HG02642 (cell line): ENCODE measurements around the gene NCOA3.
"Not testable (repeated sequence)": the region's sequence is repeated elsewhere in the genome, so short reads cannot be mapped to it uniquely, and the experiment has no call there.

Source experiments
- ATAC-seq: cut with Tn5 transposase; IDR thresholded peaks from one replicate; pipeline ENCODE4 v1.9.1; 2021; ENCODE audit warnings: mild to moderate bottlenecking; ENCODE audit not compliant: unreplicated experiment, poor library complexity

Gene NCOA3

DNA sequence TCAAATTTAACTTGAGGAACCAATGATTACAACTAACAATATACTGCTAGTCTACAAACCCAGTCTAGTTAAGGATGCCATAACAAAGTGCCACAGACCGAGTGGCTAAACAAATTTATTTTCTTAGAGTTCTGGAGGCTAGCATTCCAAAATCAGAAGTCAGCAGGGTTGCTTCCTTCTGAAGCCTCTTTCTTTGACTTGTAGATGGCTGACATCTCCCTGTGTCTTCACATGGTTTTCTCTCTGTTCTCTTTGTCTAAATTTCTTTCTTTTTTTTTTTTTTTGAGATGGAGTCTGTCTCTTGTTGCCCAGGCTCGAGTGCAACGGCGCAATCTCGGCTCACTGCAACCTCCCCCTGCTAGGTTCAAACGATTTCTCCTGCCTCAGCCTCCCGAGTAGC lies 56.1 kb downstream of the NCOA3 start:
- no peak for ATAC-seq

DNA sequence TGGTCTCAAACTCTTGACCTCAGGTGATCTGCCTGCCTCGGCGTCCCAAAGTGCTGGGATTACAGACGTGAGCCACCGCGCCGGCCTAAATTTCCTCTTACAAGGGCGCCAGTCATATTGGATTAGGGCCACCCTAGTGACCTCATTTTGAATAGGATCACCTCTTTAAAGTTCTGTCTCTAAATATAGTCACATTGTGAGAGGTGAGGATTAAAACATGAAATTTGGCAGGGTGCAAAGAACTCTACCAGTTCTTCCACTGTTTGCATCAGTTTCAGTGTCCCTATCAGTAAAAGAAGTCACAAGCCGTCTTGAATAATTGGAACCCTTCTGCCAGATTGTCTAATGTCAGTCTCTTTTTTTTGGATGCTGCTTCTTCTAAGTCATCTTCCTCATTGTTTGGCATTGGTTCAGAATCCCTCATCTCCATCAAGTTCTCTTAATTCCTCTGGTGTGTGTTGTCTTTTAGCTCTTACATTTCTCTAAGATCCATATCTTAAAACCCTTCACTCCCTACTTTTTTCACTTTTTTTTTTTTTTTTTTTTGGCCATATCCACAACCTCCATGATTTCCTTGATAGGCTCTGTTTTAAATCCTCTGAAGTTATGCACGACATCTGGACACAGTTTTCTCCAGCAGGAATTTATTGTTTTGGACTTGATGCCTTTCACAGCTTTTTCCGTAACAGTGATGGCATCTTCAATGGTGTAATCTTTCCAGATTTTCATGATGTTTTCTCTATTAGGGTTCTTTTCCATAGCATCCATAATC lies 56.8 kb downstream of the NCOA3 start:
- ATAC-seq = no peak

DNA sequence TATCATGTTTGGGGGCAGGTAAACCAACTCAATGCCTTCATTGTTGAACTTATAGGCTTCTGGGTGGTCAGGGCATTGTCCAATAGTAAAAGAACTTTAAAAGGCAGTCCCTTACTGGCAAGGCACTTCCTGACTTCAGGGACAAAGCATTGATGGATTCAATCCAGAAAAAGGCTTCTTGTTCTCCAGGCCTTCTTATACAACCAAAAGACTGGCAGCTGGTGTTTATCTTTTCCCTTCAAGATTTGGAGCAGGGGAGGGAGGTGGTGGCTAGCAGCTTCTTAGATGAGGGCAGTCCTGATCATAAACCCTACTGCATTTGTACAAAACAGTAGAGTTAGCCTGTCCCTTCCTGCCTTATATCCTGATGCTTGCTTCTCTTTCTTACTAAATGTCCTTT lies 57.5 kb downstream of the NCOA3 start:
- no peak for ATAC-seq

DNA sequence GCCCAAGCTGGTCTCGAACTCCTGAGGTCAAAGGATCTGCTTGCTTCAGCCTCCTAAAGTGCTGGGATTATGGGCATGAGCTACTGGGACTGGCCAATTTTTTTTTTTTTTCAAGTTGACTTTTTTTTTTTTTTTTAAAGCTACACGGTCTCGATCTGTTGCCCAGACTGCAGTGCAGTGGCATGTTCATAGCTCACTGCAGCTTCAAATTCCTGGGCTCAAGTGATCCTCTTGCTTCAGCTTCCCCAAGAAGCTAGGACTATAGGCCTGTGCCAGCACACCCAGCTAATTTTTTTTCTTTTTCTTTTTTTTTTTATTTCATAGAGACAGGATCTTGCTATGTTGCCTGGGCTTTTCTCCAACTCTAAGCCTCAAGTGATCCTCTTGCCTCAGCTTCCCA lies 59.5 kb downstream of the NCOA3 start:
- no peak for ATAC-seq

DNA sequence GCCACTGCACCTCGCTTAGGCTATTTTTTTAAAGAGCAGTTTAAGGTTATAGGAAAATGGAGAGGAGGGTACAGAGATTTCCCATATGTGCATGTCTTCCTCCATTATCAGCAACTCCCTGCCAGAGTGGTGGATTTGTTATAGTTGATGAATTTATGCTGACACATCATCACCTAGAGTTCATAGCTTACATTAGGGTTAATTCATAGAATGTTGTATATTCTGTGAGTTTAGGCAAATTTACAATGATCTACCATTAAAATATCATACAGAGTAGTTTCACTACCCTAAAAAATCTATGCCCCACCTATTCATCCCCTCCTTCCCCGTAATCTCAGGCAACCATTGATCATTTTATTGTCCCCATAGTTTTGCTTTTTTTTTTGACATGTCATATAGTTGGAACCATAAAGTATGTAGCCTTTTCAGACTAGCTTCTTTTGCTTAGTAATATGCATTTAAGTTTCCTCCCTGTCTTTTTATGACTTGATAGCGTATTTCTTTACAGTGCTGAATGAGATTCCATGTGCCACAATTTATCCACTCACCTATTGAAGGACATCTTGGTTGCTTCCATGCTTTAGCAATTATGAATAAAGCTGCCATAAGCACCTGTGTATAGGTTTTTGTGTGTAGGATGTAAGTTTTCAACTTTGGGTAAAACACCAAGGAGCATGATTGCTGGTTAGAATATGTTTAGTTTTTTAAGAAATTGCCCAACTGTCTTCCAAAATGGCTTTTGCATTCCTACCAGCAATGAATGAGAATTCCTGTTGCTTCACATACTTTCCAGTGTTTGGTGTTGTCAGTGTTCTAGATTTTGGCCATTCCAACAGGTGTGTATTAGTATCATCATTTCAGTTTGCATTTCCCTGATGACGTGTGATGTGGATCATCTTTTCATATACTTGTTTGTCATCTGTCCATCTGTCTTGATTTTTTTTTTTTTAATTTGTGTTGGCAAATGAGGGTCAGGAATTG lies 60.2 kb downstream of the NCOA3 start:
- ATAC-seq = no peak

DNA sequence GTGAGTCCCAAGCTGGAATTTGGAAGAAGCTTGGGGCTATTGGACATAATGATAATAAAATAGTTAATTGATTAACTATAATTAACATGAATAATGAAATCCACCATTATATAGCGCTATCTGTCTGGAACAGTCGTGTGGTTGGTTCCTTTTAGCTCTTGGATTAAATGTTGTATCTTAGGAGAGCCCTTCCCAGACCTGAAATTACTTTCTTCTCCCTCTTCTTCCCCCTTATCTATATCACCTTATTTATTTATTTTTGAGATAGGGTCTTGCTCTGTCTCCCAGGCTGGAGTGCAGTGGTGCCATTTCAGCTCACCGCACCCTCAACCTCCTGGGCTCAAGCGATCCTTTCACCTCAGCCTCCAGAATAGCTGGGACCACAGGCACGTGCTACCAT lies 64.6 kb downstream of the NCOA3 start:
- ATAC-seq = no peak

DNA sequence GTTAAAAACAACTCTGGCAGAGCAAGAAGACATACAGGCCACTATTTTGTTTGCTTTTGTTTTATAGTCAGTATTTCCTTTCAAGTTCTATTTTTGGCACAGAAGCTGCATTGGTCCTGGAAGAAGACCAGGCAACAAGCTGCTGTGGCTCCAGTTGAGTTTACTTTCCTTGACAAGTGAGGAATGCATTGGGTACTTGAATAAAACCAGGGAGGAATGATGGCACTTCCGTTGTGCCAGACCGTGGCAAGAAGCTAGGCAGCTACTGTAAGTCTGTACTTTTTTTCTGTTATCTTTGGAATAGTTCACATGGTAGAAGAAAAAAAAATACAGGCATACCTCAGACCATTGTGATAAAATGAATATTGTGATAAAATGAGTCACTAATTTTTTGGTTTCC lies 66.3 kb downstream of the NCOA3 start:
- no peak for ATAC-seq

DNA sequence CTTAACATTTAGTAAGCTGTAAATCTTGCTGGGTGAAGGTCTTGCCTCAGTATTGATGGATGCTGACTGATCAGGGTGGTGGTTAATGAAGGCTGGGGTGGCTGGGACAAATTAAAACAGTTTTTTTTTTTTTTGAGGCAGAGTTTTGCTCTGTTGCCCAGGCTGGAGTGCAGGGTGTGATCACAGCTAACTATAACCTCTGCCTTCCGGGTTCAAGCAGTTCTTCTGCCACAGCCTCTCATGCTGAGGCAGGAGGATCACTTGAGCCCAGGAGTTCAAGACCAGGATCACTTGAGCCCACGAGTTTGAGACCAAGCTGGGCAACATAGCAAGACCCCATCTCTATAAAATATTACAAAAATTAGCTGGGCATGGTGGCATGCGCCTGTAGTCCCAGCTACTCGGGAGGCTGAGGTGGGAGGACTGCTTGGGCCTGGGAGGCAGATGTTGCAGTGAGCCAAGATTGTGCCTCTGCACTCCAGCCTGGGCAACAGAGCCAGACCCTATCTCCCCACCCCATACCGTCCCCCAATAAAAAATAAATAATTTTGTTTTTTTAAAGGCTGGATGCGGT lies 67.2 kb downstream of the NCOA3 start:
- ATAC-seq = no peak

DNA sequence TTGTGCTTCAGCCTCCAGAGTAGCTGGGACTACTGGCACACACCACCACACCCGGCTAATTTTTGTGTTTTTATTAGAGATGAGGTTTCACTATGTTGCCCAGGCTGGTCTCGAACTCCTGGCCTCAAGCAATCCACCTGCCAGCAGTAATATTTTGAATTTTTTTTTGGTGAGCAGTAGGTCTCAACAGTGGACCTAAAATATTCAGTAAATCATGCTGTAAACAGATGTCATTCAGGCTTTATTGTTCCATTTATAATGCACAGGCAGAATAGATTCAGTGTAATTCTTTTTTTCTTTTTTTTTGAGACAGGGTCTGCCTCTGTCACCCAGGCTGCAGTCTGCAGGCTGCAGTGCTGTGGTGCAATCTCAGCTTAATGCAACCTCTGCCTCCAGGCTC lies 69.7 kb downstream of the NCOA3 start:
- no peak for ATAC-seq

DNA sequence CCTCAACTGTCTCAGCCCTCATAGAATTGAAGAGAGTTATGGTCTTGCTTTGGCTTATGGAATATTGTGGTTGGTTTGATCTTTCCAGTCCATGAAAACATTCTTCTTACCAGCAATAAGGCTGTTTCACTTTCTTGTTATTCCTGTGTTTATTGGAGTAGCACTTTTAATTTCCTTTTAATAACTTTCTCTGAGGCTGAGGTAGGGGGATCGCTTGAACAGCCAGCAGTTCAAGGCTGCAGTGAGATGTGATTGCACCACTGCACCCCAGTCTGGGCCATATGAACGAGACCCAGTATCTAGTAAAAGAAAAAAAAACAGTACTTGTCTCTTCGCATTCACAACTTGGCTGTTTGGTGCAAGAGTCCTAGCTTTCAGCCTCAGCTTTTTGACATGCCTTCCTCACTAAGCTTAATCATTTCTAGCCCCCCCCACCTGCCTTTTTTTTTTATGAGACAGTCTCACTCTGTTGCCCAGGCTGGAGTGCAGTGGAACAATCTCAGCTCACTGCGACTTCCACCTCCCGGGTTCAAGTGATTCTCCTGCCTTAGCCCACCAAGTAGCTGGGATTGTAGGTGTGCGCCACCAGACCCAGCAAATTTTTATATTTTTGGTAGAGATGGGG lies 70.5 kb downstream of the NCOA3 start:
- no peak for ATAC-seq

DNA sequence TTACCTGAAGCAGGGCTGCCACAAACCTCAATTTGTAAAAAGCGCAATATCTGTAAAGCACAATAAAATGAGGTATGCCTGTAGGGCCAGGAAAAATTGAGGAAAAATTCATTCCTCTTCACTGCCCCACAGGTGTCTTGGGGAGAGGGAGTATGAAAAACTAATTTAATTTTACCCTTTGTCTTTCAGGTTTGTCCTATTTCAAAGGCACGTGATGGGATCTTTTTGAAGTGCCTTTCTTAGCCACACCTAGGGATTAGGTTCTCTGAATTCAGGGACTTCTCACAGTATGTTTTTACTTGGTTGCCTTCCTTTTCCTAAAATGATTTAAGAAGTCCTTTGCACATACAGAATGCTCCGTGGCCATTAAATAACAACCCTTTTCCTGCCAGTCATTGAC lies 71.9 kb downstream of the NCOA3 start:
- no peak for ATAC-seq

DNA sequence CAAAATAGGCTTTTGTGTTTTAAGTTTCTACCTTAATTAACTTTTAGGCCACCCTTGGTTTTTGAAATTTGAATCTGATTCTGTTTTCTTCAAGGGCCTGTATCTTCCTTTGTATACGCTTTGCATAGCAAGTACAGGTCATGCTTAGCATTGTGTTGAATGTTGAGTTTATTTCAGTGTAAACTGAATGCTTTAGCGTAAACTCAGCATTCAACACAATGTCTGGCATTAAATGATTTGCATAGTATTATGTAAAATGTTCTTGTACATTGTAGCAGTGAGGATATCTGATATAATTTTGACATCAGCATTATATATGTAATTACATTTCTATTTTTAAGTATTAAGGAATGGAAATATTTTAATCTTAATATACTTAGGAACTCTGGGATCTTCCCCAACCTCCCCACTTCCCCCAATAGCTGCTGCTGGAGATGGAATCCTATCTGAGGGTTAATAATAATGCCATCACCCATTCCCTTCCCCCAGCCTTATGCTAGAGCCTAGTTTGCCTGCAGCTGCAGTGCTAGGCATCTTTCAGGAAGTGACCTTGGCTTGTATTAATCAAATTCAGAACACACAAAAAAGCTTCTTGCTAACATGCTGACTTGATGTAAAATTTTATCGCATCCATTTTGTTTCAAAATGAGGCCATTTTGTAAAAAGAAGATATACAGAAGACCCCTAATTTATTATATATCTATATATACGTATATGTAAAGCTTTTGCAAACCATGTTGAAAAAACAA lies 73.1 kb downstream of the NCOA3 start:
- ATAC-seq = no peak

DNA sequence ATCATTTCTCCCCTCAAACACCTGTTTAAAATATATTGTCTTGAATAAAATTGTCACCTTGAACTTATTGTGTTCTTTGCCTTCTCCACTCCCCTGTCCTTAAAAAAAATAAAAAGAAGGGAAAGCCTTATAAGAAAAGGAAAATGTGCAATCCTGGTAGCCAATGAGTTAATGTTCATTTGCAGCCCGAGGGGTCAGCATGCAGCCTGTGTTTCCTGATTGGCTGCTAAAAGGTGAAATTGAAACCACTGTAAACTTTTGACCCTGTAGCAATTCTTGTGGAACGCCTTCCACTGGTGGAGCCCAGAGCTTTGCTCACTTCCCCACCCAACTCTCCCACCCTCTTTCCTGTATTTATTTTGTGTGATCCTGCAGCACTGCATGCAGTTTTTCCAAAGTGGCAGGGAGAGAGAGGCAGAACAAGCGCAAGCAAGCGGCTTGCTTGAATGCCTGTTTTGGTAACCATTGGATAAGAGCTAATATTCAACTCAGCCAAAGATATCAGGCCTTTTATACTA lies 74.9 kb downstream of the NCOA3 start:
- no peak for ATAC-seq

DNA sequence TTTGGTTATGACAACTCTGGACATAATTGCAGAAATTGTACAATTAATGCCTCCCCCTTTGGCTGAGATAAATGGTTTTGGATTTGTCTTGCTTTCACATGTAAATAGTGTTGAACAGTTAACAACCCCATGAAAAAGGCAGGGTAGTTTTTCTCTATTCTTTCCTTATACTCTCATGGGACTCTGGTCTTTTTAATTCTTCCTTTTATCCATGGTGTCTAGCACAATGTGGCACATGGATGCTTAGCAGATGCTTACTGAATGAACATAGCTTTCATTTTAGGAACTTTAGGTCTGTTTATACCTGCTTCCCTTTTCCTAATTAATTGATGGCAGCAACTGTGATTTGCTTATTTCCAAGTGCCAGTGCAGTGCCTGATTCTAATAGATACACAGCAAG lies 75.6 kb downstream of the NCOA3 start:
- no peak for ATAC-seq

DNA sequence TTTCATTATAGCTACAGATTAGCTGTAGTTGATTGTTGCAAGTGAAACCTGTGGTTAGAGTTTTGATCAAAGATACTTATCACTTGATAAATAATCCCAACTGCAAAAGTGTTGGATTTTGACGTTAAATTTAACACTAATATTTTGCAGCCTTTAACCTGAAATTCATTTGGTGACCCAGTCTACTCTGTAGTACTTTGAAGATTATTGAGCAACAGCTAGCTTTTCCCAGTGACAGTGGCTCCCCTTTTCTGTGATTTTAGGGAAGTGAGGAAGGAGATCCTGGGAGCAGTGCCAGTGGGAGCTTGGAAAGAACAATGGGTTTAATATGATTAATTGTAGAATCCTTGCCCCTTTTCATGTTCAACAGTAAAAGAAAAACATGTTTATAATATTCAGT lies 76.9 kb downstream of the NCOA3 start:
- ATAC-seq = no peak

DNA sequence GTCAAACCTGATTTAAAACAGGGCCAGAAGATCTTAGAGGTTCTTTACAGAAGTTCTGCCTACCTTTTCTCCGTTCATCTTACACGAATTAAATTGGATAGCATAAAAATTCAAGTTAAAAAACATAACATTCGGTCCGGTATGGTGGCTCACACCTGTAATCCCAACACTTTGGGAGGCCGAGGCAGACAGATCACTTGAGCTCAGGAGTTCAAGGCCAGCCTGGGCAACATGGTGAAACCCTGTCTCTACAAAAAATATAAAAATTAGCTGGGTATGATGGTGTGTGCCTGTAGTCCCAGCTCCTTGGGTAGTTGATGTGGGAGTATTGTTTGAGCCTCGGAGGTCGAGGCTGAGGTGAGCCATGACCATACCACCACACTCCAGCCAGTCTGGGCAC lies 79.0 kb downstream of the NCOA3 start:
- ATAC-seq = not testable (repeated sequence)

DNA sequence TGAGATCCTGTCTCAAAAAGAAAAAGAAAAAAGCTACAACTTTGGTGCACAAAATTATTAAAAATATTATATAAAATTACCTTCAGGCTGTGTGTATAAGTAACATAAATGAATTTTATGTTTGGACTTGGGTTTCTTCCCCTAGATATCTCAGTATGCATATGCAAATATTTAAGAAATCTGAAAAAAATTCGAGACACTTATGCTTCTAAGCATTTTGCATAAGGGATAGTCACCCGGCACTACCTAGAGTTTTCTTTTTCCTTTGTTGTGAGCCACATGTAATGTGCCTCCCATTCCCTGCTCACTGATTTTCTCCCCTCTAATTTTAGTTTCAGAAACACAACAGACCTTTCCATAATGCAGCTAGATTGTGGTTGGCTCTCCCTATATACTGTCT lies 79.4 kb downstream of the NCOA3 start:
- no peak for ATAC-seq

DNA sequence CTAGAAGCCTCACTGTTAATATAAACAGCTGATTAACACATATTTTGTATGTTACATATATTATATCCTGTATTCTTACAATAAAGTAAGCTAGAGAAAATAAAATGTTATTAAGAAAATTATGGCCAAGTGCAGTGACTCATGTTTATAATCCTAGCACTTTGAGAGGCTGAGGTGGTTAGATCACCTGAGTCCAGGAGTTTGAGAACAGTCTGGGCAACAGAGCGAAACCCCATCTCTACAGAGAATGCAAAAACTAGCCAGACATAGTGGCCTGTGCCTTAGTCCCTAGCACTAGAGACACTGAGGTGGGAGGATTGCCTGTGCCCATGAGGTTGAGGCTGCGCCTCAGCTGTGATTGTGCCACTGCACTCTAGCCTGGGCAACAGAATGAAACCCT lies 81.9 kb downstream of the NCOA3 start:
- ATAC-seq = no peak

DNA sequence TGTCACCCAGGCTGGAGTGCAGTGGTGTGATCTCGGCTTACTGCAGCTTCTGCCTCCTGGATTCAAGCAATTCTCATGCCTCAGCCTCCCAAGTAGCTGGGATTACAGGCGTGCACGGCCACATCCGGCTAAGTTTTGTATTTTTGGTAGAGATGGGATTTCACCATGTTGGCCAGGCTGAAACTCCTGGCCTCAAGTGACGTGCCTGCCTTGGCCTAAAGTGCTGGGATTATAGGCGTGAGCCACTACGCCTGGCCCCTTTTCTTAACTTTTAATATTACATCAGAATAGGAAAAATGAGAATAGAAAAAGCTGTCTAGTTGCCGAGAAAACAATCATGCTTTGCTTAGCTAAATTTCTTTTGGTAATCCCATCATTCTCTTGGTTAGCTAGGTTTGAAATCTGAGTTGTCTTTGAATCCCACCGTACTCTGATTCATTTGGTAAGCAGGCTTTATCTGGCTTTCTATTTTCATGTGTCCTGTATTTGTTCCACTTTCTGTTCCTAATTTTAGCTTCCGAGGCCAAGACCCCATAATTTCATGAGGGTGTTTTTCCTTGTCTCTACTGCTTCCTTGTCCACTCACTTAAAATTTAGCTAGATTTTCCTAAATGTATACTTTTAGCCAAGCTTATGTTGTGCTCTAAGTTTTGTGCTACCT lies 83.5 kb downstream of the NCOA3 start:
- ATAC-seq = no peak
